Right atrium auricular region (tissue), 2 donors: ENCODE measurements around the gene CST1. TPM values are rescaled to one million over a fixed set of nuclear protein-coding genes. Genes with fewer than 3 reads are reported as not detected.
"Not testable (repeated sequence)": the region's sequence is repeated elsewhere in the genome, so short reads cannot be mapped to it uniquely, and the experiment has no call there.

ENCODE experiments used
- DNase-seq: peaks from one replicate; pipeline ENCODE4 v3.0.0-alpha.2; 2019; ENCODE audit warnings: low spot score
- H3K27ac ChIP-seq, 2 donors: fragments of 200-600 bp; sonication (generic); 1 replicate in 1 of 2; 2 replicates in 1 of 2; pipeline ENCODE4 v1.5.1; 2016 to 2019
- H3K27me3 ChIP-seq, 2 donors: fragments of 200-600 bp; sonication (generic); one replicate each; pipeline versions ENCODE4 v1.5.1 to v1.6.0; 2017 to 2019
- H3K36me3 ChIP-seq: fragments of 200-600 bp; sonication (generic); one replicate; pipeline ENCODE4 v1.5.1; 2016
- H3K4me1 ChIP-seq, 2 donors: fragments of 200-600 bp; sonication (generic); one replicate each; pipeline versions ENCODE4 v1.5.1 to v1.6.0; 2017 to 2019
- H3K4me3 ChIP-seq, 2 donors: fragments of 200-600 bp; sonication (generic); 1 replicate in 1 of 2; 2 replicates in 1 of 2; pipeline ENCODE4 v1.5.1; 2017 to 2019; ENCODE audit warnings: mild to moderate bottlenecking in 1 of 2, moderate library complexity in 1 of 2
- H3K9me3 ChIP-seq, 2 donors: fragments of 200-600 bp; sonication (generic); one replicate each; pipeline ENCODE4 v1.5.1; 2019
- total RNA-seq, 2 donors: library from RNA; depleted of rRNA; stranded (reverse); fragments of >200 nt; gene quantifications; one replicate each; pipeline ENCODE4 v1.1.0, GENCODE V29; 2016
- TF ChIP-seq, protein P1 (sequence below), 2 donors: fragments of 200-600 bp; sonication (generic); IDR thresholded peaks; one replicate each; pipeline ENCODE4 v1.5.1; 2019; ENCODE audit warnings: antibody characterized with exemption in 2 of 2

Gene CST1
- total RNA-seq, 2 donors from 2014 or later: not detected

DNA sequence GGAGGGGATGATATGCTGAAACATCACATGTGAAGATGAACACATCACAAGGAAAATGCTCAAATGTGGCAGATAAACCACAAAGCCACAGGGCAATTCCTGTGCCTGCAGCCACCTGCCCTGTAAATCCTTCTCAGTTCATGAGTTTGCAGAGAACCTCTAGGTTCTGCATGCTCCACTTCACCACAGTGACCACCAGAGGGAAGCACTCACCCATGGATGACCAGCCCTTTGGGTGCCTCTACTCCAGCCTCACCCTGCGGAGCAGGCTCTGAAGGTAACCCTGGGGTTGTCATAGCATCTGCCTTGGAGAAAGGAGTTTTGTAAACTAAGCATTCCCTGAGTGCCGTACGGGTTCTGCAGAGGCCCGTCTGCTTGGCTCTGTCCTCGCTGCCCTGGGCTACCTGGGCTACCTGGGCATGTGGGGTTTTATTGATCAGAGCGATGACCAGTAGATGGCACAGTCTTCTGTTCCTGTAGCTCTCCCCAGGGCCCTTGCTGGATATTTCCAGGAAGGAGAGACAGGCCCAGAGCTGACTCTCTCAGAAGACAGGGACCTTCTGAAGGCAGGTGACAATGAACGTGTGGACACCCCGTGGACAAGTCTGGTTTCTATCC is 31.7 kb upstream of the CST1 start:
- H3K9me3 ChIP-seq: peaks cover 0 to 4% of the 10 kb centered on the region in 2 donors
- H3K27ac ChIP-seq: no peak overlapping the region
- H3K4me3 ChIP-seq: no peak overlapping the region
- H3K4me1 ChIP-seq: no peaks in the 10 kb centered on the region
- DNase-seq: no peak
- H3K27me3 ChIP-seq: no peaks in the 10 kb centered on the region
- TF ChIP-seq, protein P1, sequence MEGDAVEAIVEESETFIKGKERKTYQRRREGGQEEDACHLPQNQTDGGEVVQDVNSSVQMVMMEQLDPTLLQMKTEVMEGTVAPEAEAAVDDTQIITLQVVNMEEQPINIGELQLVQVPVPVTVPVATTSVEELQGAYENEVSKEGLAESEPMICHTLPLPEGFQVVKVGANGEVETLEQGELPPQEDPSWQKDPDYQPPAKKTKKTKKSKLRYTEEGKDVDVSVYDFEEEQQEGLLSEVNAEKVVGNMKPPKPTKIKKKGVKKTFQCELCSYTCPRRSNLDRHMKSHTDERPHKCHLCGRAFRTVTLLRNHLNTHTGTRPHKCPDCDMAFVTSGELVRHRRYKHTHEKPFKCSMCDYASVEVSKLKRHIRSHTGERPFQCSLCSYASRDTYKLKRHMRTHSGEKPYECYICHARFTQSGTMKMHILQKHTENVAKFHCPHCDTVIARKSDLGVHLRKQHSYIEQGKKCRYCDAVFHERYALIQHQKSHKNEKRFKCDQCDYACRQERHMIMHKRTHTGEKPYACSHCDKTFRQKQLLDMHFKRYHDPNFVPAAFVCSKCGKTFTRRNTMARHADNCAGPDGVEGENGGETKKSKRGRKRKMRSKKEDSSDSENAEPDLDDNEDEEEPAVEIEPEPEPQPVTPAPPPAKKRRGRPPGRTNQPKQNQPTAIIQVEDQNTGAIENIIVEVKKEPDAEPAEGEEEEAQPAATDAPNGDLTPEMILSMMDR (IDR thresholded peaks at IDR 0.05): peak in 1 of 2 donors; percentile 57
- H3K36me3 ChIP-seq: no peaks in the 10 kb centered on the region

DNA sequence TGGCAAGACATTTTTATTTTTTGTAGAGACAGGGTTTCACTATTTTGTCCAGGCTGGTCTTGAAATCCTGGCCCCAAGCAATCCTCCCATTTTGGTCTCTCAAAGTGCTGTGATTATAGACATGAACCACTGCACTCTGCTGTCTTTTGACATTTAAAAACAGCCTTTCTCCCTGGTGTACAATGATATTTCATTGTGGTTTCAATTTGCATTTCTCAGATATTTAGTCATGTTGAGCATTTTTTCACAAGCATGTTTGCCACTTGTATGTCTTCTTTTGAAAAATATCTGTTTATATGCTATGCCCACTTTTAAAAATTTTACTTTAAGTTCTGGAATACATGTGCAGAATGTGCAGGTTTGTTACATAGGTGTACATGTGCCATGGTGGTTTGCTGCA is 27.9 kb upstream of the CST1 start:
- H3K4me3 ChIP-seq, H3K36me3 ChIP-seq, H3K9me3 ChIP-seq, DNase-seq, H3K27me3 ChIP-seq, H3K27ac ChIP-seq, H3K4me1 ChIP-seq: not testable (repeated sequence)

DNA sequence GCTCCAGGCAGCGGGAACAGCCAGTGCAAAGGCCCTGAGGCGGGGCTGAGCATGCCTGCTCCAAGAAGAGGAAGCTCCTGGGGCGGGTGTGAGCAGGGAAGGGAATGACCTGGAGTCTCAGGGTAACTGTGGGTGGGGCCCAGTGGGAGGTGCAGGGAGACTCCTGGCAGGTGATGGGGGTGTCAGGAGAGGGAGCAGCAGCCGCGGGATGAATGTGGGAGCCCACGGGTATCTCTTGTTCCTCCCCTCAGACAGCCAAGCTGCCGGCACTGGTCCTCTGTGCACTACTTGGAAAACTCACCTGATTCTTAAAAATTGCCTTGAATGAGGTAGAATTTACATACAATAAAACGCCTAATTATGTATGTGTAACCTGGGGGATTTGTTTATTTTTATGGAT is 26.6 kb upstream of the CST1 start:
- H3K9me3 ChIP-seq, H3K27ac ChIP-seq, H3K27me3 ChIP-seq, H3K4me3 ChIP-seq, DNase-seq, H3K36me3 ChIP-seq, H3K4me1 ChIP-seq: not testable (repeated sequence)

DNA sequence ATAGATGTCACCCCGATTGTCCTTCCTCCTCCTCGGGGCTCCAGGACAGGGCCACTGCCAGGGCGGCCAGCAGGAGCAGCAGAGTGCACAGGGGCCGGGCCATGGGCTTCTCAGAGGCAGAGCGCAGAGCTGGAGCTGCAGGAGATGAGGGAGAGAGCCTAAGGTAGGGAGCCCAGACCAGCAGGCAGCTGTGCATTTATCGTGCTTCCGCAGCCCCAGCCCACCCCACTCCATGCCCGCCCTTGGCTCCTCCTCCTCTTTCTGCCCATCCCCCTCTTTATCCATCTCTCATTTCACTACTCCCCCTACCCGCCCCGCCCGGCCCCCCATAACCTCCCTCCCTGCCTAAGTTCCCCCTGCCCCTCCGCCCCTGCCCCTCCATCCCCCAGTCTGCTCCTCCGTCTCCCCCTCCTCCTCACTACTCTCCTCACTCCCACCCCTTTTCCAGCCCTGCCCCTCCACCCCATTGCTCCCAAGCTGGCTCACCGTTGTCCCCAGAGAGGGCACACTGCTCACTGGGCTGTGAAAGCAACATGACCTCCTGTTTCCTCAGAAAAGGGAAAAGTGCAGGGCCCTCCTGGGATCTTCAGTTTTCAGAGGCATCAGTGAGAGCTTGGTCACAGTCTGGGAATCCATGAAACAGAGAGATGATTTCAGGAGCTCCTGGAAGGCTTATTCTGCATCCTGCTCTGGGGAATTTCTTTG is 25.5 kb upstream of the CST1 start:
- no peak overlapping the region for H3K27ac ChIP-seq
- no peaks in the 10 kb centered on the region for H3K27me3 ChIP-seq
- no peak overlapping the region for H3K4me3 ChIP-seq
- TF ChIP-seq, protein P1 (IDR thresholded peaks at IDR 0.05): no peak
- no peaks in the 10 kb centered on the region for H3K36me3 ChIP-seq
- peaks cover 0 to 4% of the 10 kb centered on the region in 2 donors for H3K9me3 ChIP-seq
- no peak for DNase-seq
- H3K4me1 ChIP-seq: no peaks in the 10 kb centered on the region

DNA sequence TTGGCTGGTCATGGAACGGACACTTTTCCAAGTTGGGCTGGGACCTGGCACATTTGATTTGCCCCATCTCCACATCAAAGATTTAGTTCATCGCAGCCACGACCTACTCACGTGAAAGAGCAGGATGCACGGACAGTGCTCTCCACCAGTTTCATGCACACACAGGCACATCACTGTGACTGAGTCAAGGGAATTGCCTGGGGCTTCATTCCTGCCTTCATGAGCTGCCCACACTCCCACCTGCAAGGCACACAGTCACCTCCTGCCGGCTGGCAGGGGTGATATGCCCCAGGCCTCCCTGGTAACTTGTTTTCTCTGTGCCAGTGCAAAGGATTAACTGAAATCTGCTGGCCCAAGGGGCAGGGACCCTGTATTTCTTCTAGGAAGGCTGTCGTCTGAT is 23.3 kb upstream of the CST1 start:
- no peak overlapping the region for H3K27ac ChIP-seq
- TF ChIP-seq, protein P1 (IDR thresholded peaks at IDR 0.05): no peak
- no peak overlapping the region for H3K4me3 ChIP-seq
- H3K4me1 ChIP-seq: no peaks in the 10 kb centered on the region
- no peaks in the 10 kb centered on the region for H3K36me3 ChIP-seq
- no peaks in the 10 kb centered on the region for H3K9me3 ChIP-seq
- DNase-seq: no peak
- H3K27me3 ChIP-seq: no peaks in the 10 kb centered on the region

DNA sequence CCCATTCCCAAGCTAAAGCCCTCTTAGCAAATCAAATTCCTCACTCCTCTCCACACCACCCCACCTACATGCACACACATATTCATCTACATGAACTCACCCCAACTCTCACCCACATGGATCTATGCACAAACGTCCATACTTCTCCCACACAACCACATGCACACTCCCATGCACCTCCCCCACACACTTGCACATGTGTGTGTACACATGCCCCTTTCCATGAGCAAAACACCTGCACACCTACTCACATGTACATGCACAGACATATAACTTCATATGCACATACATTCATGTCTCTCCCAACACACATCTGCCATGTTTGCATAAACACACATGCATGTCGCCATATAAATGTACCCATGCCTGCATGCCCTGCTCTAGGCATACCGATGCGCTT is 22.8 kb upstream of the CST1 start:
- H3K4me1 ChIP-seq: no peaks in the 10 kb centered on the region
- no peak for DNase-seq
- H3K9me3 ChIP-seq: no peaks in the 10 kb centered on the region
- H3K27ac ChIP-seq: no peak overlapping the region
- H3K27me3 ChIP-seq: no peaks in the 10 kb centered on the region
- TF ChIP-seq, protein P1 (IDR thresholded peaks at IDR 0.05): no peak
- H3K4me3 ChIP-seq: no peak overlapping the region
- H3K36me3 ChIP-seq: no peaks in the 10 kb centered on the region

DNA sequence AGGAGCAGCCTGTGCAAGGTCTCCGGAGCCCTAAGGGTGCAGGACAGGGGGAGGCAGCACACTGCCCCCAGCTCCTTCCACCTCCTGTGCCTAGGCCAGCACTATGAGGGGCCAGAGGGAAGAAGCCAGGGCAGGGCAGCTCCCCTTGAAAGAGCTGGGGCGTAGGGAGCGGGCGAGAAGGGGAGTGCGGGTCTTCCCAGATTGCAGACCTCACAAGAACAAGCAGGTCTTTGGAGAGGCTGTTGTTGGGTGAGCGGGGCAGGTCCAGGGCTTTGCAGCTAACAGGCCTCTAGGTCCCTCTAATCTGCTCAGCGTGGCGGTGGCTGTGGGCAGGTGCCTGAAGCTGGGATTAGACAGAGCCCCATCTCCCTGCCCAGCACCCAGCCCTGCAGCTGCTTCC is 22.4 kb upstream of the CST1 start:
- TF ChIP-seq, protein P1 (IDR thresholded peaks at IDR 0.05): no peak
- Histone ChIP-seq H3K36me3 (no peaks in the 10 kb centered on the region), H3K9me3 (no peaks in the 10 kb centered on the region), H3K27ac (no peak overlapping the region), H3K4me3 (no peak overlapping the region), H3K27me3 (no peaks in the 10 kb centered on the region), H3K4me1 (no peaks in the 10 kb centered on the region)
- no peak for DNase-seq
